GM10248 (cell line): Measurements from ENCODE around the gene CLEC2A.
"Not testable (repeated sequence)": the region's sequence is repeated elsewhere in the genome, so short reads cannot be mapped to it uniquely, and the experiment has no call there.

Source experiments
- CTCF ChIA-PET: fragments of 300-600 bp; sonication (Branson Sonifier 250); formaldehyde crosslinking; extraction: SDS; loops from one replicate; lab custom pipeline; 2021; ENCODE audit warnings: antibody characterized with exemption; lab: Yijun Ruan, JAX
- POLR2A ChIA-PET: fragments of 350-650 bp; sonication (Branson Sonifier 250); formaldehyde crosslinking; extraction: SDS; loops from one replicate; lab custom pipeline; 2020; ENCODE audit warnings: antibody characterized with exemption; lab: Yijun Ruan, JAX
- DNase-seq: peaks from one replicate; pipeline ENCODE4 v3.0.0; 2012; ENCODE audit errors: extremely low spot score
- CTCF ChIP-seq: IDR thresholded peaks from 2 replicates; pipeline ENCODE4 v1.5.1; 2012; ENCODE audit warnings: mild to moderate bottlenecking, low read depth; ENCODE audit errors: extremely low read depth, missing control alignments, control extremely low read depth

Gene CLEC2A

GRCh38 chr12:9971181-9971580, 39.0 kb upstream of the CLEC2A start, which contains the start of gene CLEC12A:
Gene CLEC12A (plus strand): TSS chr12:9971409. CDS start chr12:9971597, 188 bp downstream.
- TF ChIP-seq CTCF = no peak
- no peak for DNase-seq
- POLR2A ChIA-PET = no interaction called here
- CTCF ChIA-PET = interaction anchor here (1.3 kb wide), 1 partner anchor 8 kb away, joined by 4 read pairs; no protein-coding TSS in a partner anchor

GRCh38 chr12:9969673-9970072, 37.5 kb upstream of the CLEC2A start:
- DNase-seq = no peak
- POLR2A ChIA-PET = no interaction called here
- CTCF ChIA-PET = no interaction called here
- no peak for TF ChIP-seq CTCF

GRCh38 chr12:9961901-9962300, 29.7 kb upstream of the CLEC2A start:
- TF ChIP-seq CTCF = no peak
- no peak for DNase-seq
- ChIA-PET POLR2A (no interaction called here), CTCF (interaction anchor here (0.6 kb wide), 1 partner anchor 12 kb away, joined by 3 read pairs; no protein-coding TSS in a partner anchor)

- CTCF ChIA-PET = interaction anchor here (0.6 kb wide), 1 partner anchor 11 kb away, joined by 3 read pairs; no protein-coding TSS in a partner anchor
- no peak for DNase-seq
- POLR2A ChIA-PET = no interaction called here
- TF ChIP-seq CTCF = no peak
Observed at GRCh38 chr12:9961106-9961505, 28.9 kb upstream of the CLEC2A start.

- CTCF ChIA-PET = no interaction called here
Observed at GRCh38 chr12:9960590-9960989, 28.4 kb upstream of the CLEC2A start.

GRCh38 chr12:9957834-9958233, 25.7 kb upstream of the CLEC2A start:
- no peak for DNase-seq
- CTCF ChIA-PET = no interaction called here
- POLR2A ChIA-PET = no interaction called here
- TF ChIP-seq CTCF = no peak

More at GRCh38 chr12:9960590-9960989, 28.4 kb upstream of the CLEC2A start:
- no peak for TF ChIP-seq CTCF
- DNase-seq = no peak
- POLR2A ChIA-PET = no interaction called here

- POLR2A ChIA-PET, DNase-seq, CTCF ChIA-PET: not testable (repeated sequence)
Observed at GRCh38 chr12:9952954-9953729, 21.0 kb upstream of the CLEC2A start.
